ENCODE measurements around the gene DNM1. TPM values are rescaled to one million over a fixed set of nuclear protein-coding genes. Genes with fewer than 3 reads are reported as not detected.
A peak's percentile ranks its signal among the peaks of the same experiment; 100 is the strongest.

The DNM1 gene
- total and polyA plus RNA-seq, 2 experiments from 2014 or later, result 14.4 to 37.2 TPM

DNA sequence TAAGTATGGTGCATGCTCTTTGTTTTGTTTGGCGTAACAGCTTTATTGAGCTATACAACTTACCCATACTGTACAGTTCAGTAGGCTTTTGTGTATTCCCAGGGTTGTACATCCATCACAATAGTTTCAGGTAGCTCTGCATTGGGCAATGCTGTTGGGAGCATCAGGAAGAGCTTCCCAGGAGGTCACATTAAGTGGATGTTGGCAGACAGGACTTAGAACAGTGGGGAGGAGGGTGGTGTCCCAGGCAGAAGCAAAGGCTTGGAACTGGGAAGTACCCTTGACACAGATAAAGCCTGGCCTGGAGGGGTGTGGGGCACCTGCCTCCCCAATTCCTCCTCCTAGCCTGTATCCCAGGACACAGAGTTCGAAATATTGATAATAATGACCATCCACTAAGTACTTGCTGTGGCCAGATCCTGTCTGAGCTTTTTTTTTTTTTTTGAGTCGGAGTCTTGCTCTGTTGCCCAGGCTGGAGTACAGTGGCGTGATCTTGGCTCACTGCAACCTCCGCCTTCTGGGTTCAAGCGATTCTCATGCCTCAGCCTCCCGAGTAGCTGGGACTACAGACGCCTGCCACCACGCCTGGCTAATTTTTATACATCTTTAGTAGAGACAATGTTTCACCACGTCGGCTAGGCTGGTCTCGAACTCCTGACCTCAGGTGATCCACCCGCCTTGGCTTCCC is 41.8 kb upstream of the DNM1 start:
- 95% methylated on average over 13 of the region's 13 CpGs for WGBS (ENCODE audit: low lambda C conversion rate, missing lambda C conversion rate)
- no peak for DNase-seq (ENCODE audit: low spot score)
- H3K79me2 ChIP-seq, result no peaks in the 10 kb centered on the region

DNA sequence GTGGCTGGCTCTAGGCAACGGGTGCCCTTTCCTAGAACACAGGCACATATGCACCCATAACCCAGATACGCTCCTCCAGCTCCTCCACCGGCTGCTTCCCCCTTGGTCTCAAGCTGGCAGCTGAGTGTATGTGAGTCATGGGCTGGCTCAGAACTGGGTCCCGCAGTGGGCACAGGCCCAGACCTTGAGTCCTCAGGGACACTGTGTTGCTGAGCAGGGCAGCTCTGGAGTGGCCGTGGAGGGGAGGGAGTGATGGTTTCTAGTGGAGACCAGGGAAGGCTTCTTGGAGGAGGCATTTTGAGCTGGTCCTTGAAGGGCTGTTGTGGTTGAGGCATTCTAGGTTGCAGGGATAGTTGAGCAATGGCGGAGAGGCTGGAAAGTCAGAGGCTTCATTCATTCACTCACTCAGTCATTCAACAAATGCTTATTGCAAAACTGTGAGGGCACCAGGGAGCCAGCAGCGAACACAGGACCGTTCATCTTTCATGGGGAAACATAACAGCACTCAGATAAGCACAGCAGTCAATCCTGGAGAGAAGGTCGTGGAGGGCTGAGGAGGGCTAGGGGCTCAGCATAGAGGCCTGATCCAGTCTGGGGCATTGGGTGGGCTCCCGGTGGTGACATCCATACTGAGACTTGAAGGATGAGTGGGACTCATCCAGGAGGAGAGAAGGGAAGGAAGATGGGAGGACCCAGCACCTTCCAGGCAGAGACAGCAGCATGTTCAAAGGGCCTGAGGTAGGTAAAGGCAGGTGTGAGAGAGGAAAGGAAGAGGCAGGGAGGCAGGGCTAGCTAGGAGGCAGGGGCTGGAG is 40.8 kb upstream of the DNM1 start:
- H2AFZ ChIP-seq, result no peak overlapping the region
- DNase-seq (ENCODE audit: low spot score), result no peak
- H4K20me1 ChIP-seq (ENCODE audit: insufficient read depth, poor library complexity, severe bottlenecking), result no peaks in the 10 kb centered on the region
- TF ChIP-seq, protein P1, sequence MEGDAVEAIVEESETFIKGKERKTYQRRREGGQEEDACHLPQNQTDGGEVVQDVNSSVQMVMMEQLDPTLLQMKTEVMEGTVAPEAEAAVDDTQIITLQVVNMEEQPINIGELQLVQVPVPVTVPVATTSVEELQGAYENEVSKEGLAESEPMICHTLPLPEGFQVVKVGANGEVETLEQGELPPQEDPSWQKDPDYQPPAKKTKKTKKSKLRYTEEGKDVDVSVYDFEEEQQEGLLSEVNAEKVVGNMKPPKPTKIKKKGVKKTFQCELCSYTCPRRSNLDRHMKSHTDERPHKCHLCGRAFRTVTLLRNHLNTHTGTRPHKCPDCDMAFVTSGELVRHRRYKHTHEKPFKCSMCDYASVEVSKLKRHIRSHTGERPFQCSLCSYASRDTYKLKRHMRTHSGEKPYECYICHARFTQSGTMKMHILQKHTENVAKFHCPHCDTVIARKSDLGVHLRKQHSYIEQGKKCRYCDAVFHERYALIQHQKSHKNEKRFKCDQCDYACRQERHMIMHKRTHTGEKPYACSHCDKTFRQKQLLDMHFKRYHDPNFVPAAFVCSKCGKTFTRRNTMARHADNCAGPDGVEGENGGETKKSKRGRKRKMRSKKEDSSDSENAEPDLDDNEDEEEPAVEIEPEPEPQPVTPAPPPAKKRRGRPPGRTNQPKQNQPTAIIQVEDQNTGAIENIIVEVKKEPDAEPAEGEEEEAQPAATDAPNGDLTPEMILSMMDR (IDR thresholded peaks at IDR 0.05; ENCODE audit: poor library complexity), result no peak
- no peak for TF ChIP-seq EZH2phosphoT487 (IDR thresholded peaks at IDR 0.05; ENCODE audit: low read depth, severe bottlenecking, unreplicated experiment)
- TF ChIP-seq EZH2 (IDR thresholded peaks at IDR 0.05; ENCODE audit: borderline replicate concordance), result no peak
- H3K4me2 ChIP-seq, result no peak overlapping the region
- no peaks in the 10 kb centered on the region for H3K9me2 ChIP-seq (replicated peaks; ENCODE audit: insufficient read depth)
- no peaks in the 10 kb centered on the region for H3K4me1 ChIP-seq (ENCODE audit: insufficient read depth)
- no peaks in the 10 kb centered on the region for H3K36me3 ChIP-seq (replicated peaks; ENCODE audit: insufficient read depth, low read depth)
- no peaks in the 10 kb centered on the region for H3K27me3 ChIP-seq
- H3K79me2 ChIP-seq, result no peaks in the 10 kb centered on the region
- H3K4me3 ChIP-seq, result no peak overlapping the region
- whole genome bisulfite sequencing (ENCODE audit: low lambda C conversion rate, missing lambda C conversion rate), result 93% methylated on average over 10 of the region's 10 CpGs
- H3K27ac ChIP-seq, result no peak overlapping the region
- no peaks in the 10 kb centered on the region for H3K9me3 ChIP-seq (ENCODE audit: low read depth)

More for the DNA sequence above, 41.8 kb upstream of the DNM1 start:
- no peaks in the 10 kb centered on the region for H3K27me3 ChIP-seq
- H3K9me3 ChIP-seq (ENCODE audit: low read depth), result no peaks in the 10 kb centered on the region
- H2AFZ ChIP-seq, result no peak overlapping the region
- peak overlapping the region; percentile 98 for H3K4me2 ChIP-seq
- TF ChIP-seq, protein P1 (IDR thresholded peaks at IDR 0.05; ENCODE audit: poor library complexity), result no peak
- TF ChIP-seq EZH2 (IDR thresholded peaks at IDR 0.05; ENCODE audit: borderline replicate concordance) (no peak), EZH2phosphoT487 (IDR thresholded peaks at IDR 0.05; ENCODE audit: low read depth, severe bottlenecking, unreplicated experiment) (no peak)
- H3K27ac ChIP-seq, result no peak overlapping the region
- no peaks in the 10 kb centered on the region for H3K4me1 ChIP-seq (ENCODE audit: insufficient read depth)
- H3K9me2 ChIP-seq (replicated peaks; ENCODE audit: insufficient read depth), result no peaks in the 10 kb centered on the region
- no peaks in the 10 kb centered on the region for H3K36me3 ChIP-seq (replicated peaks; ENCODE audit: insufficient read depth, low read depth)
- H4K20me1 ChIP-seq (ENCODE audit: insufficient read depth, poor library complexity, severe bottlenecking), result no peaks in the 10 kb centered on the region
- no peak overlapping the region for H3K4me3 ChIP-seq

DNA sequence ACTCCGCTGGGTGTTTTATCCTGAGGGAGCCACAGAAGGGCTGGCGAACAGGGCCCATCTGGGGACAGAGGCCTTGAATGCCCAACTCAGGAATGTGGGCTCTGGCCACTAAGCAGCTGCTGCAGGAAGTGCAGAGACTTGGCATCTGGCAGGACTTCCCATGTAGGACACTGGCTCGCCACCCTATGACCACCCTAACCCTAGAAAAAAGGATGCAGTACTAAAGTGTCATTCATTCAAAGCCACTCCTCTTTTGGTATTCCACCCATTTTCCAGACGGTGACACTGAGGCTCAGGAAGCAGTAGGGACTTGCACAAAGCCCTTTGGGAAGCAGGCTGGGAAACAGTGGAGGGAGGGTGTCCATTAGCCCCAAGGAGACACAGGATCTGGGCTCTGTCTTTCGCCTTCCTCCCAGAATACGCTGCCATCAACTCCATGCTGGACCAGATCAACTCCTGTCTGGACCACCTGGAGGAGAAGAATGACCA is 40.1 kb upstream of the DNM1 start:
- Histone ChIP-seq H2AFZ (no peak overlapping the region), H3K9me3 (ENCODE audit: low read depth) (no peaks in the 10 kb centered on the region), H3K4me2 (no peak overlapping the region), H3K4me1 (ENCODE audit: insufficient read depth) (no peaks in the 10 kb centered on the region), H3K4me3 (no peak overlapping the region), H3K27ac (no peak overlapping the region), H3K79me2 (no peaks in the 10 kb centered on the region), H4K20me1 (ENCODE audit: insufficient read depth, poor library complexity, severe bottlenecking) (no peaks in the 10 kb centered on the region), H3K36me3 (replicated peaks; ENCODE audit: insufficient read depth, low read depth) (no peaks in the 10 kb centered on the region), H3K9me2 (replicated peaks; ENCODE audit: insufficient read depth) (no peaks in the 10 kb centered on the region), H3K27me3 (no peaks in the 10 kb centered on the region)
- WGBS (ENCODE audit: low lambda C conversion rate, missing lambda C conversion rate), result 98% methylated on average over 6 of the region's 6 CpGs
- no peak for TF ChIP-seq EZH2phosphoT487 (IDR thresholded peaks at IDR 0.05; ENCODE audit: low read depth, severe bottlenecking, unreplicated experiment)
- TF ChIP-seq, protein P1 (IDR thresholded peaks at IDR 0.05; ENCODE audit: poor library complexity), result no peak
- TF ChIP-seq EZH2 (IDR thresholded peaks at IDR 0.05; ENCODE audit: borderline replicate concordance), result no peak
- no peak for DNase-seq (ENCODE audit: low spot score)
